NOMO-1 treated with DMSO at 0.1 percent for 48 hours (cell line): Measurements from ENCODE around the gene TXNRD2.
"Not testable (repeated sequence)": the region's sequence is repeated elsewhere in the genome, so short reads cannot be mapped to it uniquely, and the experiment has no call there.

Source experiments
- DNase-seq: peaks from one replicate; lab custom pipeline; 2025; ENCODE audit not compliant: unreplicated experiment; lab: John Stamatoyannopoulos, UW

Gene TXNRD2

GRCh38 chr22:19848298-19849224 lies 93.1 kb downstream of the TXNRD2 start:
- no peak for DNase-seq

DNA sequence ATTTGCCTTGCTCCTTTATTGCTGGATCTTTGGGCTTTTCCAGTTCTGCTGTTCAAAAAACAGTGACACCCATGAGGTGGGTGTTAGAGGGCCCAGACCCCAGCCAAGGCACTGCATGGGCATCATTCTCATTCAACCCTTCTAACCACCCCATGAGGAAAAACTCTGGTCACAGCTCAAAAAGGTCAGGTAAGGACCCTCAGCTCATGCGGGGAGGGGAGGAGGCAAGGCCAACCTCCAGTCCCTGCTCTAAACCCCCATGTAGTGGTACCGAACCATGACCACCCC lies 94.3 kb downstream of the TXNRD2 start:
- DNase-seq, result no peak

- no peak for DNase-seq
These were observed 94.8 kb downstream of the TXNRD2 start for GRCh38 chr22:19846620-19847344.

DNA sequence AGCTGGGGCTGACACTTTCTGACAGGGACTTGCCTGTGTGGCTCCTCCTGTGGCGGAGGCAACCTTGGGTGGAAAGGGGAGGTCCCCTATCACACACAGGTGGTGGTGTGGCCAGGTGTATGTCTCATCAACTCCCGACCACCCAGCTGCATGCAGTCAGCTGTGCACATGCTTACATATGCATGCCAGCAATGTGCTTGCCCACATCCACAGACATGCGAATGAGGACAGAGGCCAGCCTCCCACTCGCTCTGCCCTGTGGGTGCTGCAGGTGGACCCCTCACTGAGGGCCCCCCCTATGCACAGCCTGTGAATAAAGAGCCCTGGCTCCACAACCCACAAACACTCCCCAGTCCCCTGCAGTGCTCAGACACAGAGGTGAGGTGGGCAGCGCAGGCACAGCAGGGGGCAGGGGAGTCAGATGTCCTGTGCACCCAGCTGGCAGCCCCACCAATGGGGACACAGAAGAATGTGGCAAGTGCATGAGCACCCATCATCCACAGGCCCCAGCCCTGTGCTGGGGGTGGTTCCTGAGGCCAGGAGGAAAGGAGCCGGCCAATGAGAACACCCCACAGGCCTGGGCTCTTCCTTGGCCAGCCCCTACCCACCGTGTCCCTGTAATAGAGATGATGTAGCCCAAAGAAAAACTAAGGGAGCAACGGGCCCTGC lies 96.4 kb downstream of the TXNRD2 start:
- DNase-seq, result no peak

- DNase-seq, result no peak
These were observed 97.1 kb downstream of the TXNRD2 start for GRCh38 chr22:19844377-19845053.

- no peak for DNase-seq
These were observed 97.7 kb downstream of the TXNRD2 start for GRCh38 chr22:19843857-19844376.

GRCh38 chr22:19843107-19843856 lies 98.3 kb downstream of the TXNRD2 start:
- DNase-seq, result no peak

DNA sequence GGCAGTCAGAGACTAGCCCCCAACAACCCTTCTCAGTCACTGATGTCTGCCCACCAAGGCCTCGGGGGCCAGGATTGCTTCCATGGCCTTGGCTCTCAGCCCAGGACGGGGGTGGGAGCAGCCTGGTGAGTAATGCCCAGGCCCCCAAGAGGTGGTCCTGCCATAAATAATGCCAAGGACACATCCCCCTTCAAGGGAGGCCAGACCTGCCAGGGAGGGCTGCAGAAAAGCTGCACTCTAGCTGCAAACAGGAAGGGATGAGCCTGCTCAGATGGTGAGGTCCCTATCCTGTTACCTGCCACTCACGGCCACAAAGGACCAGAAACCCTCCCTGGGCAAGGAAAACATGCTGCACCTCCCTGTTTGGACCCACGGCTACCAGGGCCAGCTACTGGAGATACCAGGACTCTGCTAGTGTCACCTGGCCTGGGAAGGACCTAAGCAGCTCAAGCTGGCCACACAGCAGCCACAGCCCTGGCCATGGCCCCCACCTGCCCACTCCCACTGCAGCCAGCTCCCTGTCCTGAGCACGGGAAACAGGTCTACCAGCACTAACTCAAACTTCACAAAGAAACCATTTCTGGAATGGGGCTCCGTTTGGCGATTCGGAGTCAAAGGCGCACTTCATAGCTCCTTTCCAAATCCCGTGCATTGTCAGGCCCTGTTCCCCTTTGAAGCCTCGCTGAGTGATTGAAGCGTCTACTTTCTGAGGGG lies 99.1 kb downstream of the TXNRD2 start:
- DNase-seq, result no peak

GRCh38 chr22:19841641-19842392 lies 99.8 kb downstream of the TXNRD2 start:
- DNase-seq, result no peak

DNA sequence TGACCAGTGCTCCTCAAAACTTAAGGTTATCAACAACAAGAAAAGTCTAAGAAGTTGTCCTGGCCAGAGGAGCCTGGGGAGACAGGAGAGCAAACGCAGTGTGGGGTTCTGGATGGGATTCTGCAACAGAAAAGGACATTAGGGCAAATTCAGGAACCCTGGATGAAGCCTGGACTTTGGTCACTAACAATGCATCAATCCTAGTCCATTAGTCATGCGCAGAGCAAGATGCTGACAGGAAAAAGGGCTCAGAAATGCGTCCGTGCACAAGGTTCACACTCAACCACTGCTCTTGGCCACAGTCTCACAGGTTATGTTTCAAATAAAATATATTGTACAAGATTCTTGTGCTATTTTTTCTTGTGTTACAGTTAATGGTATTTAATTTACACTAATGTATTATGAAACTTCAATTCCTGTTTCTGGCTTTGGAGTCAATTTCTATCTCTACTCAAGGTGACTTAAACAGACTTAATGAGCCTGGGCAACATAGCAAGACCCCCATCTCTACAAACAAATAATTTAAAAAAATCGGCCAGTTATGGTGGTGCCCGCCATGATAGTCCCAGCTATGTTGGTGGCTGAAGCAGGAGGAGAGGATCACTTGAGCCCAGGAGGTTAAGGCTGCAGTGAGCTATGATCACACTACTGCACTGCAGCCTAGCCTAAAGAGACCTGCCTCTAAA lies 100.5 kb downstream of the TXNRD2 start:
- no peak for DNase-seq

GRCh38 chr22:19840059-19840458 lies 101.6 kb downstream of the TXNRD2 start:
- no peak for DNase-seq

GRCh38 chr22:19837915-19838314 lies 103.7 kb downstream of the TXNRD2 start:
- DNase-seq, result no peak

GRCh38 chr22:19836512-19836911 lies 105.1 kb downstream of the TXNRD2 start:
- no peak for DNase-seq

DNA sequence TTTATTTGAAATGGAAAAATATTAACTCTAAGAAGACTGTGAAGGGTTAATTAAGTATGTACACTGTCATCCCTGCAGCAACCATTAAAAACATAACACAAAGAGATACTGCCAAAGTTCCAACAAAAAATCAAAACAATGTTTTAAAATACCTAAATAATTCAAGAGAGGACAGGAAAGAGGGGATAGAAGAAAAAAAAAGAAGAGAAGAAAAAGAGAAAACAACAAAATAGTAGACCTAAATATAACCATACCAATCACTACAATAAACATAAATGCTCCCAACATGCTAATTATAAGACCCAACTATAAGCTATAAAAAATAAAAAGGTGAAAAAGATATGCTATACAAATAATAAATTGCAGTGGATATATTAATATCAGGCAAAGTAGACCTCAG lies 107.0 kb downstream of the TXNRD2 start:
- no peak for DNase-seq

GRCh38 chr22:19833327-19833726 lies 108.3 kb downstream of the TXNRD2 start:
- DNase-seq, result not testable (repeated sequence)

GRCh38 chr22:19832476-19833108 lies 109.0 kb downstream of the TXNRD2 start:
- no peak for DNase-seq

DNA sequence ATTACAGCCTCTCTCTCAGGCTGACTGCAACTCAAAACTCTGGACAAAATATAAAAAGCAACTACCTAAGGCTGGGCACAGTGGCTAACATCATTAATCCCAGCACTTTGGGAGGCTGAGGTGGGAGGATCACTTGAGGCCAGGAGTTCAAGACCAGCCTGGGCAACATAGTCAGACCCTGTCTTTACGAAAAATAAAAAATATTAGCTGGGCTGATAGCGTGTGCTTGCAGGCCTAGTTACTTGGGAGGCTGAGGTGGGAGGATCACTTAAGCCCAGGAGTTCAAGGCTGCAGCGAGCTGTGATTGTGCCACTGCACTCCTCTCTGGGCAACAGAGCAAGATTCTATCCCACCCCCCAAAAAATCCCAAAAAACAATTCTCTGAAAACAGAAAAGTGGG lies 109.6 kb downstream of the TXNRD2 start:
- not testable (repeated sequence) for DNase-seq

DNA sequence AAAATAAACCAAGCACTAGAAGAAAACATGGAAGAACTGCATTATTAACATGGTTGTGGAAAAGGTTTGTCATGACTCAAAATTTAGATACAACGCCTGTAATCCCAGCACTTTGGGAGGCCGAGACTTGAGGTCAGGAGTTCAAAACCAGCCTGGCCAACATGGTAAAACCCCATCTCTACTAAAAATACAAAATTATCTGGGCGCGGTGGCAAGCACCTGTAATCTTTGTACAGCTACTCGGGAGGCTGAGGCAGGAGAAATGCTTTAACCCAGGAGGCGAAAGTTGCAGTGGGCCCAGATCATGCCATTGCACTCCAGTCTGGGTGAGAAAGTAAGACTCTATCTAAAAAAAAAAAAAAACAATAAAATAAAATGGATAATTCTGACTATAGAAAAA lies 110.6 kb downstream of the TXNRD2 start:
- DNase-seq, result no peak
